ENCODE data around the gene RGS8.

- no peak for TF ChIP-seq CTCF (conservative IDR thresholded peaks at IDR 0.05)
- no peak for TF ChIP-seq ZFX (IDR thresholded peaks at IDR 0.05)
These were observed 22.7 kb upstream of the RGS8 start for GRCh38 chr1:182707122-182707521.
